Osteoblast (primary cell): ENCODE measurements around the gene DIPK1B. TPM values are rescaled to one million over a fixed set of nuclear protein-coding genes. Genes with fewer than 3 reads are reported as not detected.

Experiments used
- DNase-seq: peaks from one replicate; pipeline ENCODE4 v3.0.0; 2011; ENCODE audit warnings: low spot score, mixed read lengths; ENCODE audit not compliant: insufficient read length; ENCODE audit errors: missing footprints
- H2AFZ ChIP-seq: 2 replicates; pipeline ENCODE4 v1.6.0; 2011; ENCODE audit warnings: mild to moderate bottlenecking, low read length
- H3K27ac ChIP-seq: 2 replicates; pipeline ENCODE4 v1.5.1; 2011; ENCODE audit warnings: mild to moderate bottlenecking, low read depth, low read length, moderate library complexity
- H3K27me3 ChIP-seq: 2 replicates; pipeline ENCODE4 v1.6.0; 2012; ENCODE audit warnings: mild to moderate bottlenecking, control low read depth, inconsistent platforms, low read length, moderate library complexity; ENCODE audit not compliant: insufficient read depth
- H3K36me3 ChIP-seq: 2 replicates; pipeline ENCODE4 v1.5.1; 2011; ENCODE audit warnings: mild to moderate bottlenecking, low read length, control low read depth, moderate library complexity; ENCODE audit not compliant: insufficient read depth
- H3K4me1 ChIP-seq: 2 replicates; pipeline ENCODE4 v1.5.1; 2011; ENCODE audit warnings: mild to moderate bottlenecking, low read length, control low read depth, moderate library complexity; ENCODE audit not compliant: insufficient read depth
- H3K4me2 ChIP-seq: 2 replicates; pipeline ENCODE4 v1.6.0; 2011; ENCODE audit warnings: mild to moderate bottlenecking, low read length; ENCODE audit not compliant: insufficient read depth
- H3K4me3 ChIP-seq: fragments of 200-600 bp; sonication (generic); 3 replicates; pipeline ENCODE4 v1.5.1; 2012; ENCODE audit warnings: mild to moderate bottlenecking, low read length, inconsistent platforms; ENCODE audit not compliant: insufficient read depth
- H3K79me2 ChIP-seq: 2 replicates; pipeline ENCODE4 v1.6.0; 2012; ENCODE audit warnings: mild to moderate bottlenecking, low read length, control low read depth, inconsistent platforms; ENCODE audit not compliant: insufficient read depth
- H3K9me3 ChIP-seq: 2 replicates; pipeline ENCODE4 v1.5.1; 2011; ENCODE audit warnings: low read depth, low read length, control low read depth
- H4K20me1 ChIP-seq: 2 replicates; pipeline ENCODE4 v1.6.0; 2012; ENCODE audit warnings: mild to moderate bottlenecking, low read length, control low read depth; ENCODE audit not compliant: insufficient read depth
- total RNA-seq: library from RNA; depleted of rRNA; stranded (reverse); fragments of >200 nt; gene quantifications from 2 replicates; pipeline ENCODE4 v1.2.3, GENCODE V29; 2012
- TF ChIP-seq, protein P1 (sequence below): IDR thresholded peaks from 2 replicates; pipeline ENCODE4 v1.5.1; 2011; ENCODE audit warnings: mild to moderate bottlenecking, low read depth, low read length, moderate library complexity; ENCODE audit errors: extremely low read depth

DIPK1B gene
- total RNA-seq, 1 donor: not detected

DNA sequence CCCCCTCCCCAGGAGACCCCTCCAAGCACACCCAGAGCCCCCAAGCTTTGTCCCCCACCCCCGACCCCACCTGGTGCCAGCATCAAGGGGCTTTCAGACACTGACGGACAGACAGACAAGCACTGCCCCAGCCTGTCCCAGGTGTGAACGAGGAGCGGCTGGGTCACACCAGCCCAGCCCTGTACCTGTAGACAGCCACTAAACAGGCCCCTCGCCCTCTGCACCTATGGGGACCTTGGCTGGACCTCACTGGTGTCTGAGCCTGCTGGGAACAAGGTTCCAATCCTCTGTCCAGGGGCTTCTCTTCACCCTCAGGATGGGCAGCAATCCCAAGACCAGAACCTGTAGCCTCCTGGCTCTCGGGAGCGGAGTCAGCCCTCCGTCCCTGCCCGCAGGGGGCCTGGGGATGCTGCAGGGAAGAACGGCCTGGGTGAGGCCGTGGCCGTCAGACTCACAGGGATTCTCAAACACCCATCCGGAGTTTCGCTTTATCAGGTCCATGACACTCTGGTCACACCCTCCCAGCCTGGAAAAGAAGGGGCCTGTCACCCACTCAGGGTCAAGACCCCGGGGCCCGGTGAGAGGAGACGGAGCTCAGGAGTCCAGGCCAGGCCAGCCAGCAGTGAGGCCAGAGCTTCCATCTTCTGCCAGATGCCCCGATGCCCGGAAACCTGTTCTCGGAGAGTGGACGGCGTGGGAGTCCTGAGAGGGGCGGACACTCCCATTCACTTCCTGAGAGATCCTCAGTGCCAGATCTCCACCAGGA lies 33.2 kb downstream of the DIPK1B start:
- H2AFZ ChIP-seq: no peak overlapping the region
- H3K27me3 ChIP-seq: peaks cover 28% of the 10 kb centered on the region
- TF ChIP-seq, protein P1, sequence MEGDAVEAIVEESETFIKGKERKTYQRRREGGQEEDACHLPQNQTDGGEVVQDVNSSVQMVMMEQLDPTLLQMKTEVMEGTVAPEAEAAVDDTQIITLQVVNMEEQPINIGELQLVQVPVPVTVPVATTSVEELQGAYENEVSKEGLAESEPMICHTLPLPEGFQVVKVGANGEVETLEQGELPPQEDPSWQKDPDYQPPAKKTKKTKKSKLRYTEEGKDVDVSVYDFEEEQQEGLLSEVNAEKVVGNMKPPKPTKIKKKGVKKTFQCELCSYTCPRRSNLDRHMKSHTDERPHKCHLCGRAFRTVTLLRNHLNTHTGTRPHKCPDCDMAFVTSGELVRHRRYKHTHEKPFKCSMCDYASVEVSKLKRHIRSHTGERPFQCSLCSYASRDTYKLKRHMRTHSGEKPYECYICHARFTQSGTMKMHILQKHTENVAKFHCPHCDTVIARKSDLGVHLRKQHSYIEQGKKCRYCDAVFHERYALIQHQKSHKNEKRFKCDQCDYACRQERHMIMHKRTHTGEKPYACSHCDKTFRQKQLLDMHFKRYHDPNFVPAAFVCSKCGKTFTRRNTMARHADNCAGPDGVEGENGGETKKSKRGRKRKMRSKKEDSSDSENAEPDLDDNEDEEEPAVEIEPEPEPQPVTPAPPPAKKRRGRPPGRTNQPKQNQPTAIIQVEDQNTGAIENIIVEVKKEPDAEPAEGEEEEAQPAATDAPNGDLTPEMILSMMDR: no peak
- no peaks in the 10 kb centered on the region for H3K36me3 ChIP-seq
- no peaks in the 10 kb centered on the region for H3K9me3 ChIP-seq
- H3K27ac ChIP-seq: no peak overlapping the region
- no peaks in the 10 kb centered on the region for H4K20me1 ChIP-seq
- H3K4me1 ChIP-seq: peaks cover 7% of the 10 kb centered on the region
- no peak overlapping the region for H3K4me3 ChIP-seq
- H3K4me2 ChIP-seq: no peak overlapping the region
- no peak for DNase-seq
- H3K79me2 ChIP-seq: no peaks in the 10 kb centered on the region

DNA sequence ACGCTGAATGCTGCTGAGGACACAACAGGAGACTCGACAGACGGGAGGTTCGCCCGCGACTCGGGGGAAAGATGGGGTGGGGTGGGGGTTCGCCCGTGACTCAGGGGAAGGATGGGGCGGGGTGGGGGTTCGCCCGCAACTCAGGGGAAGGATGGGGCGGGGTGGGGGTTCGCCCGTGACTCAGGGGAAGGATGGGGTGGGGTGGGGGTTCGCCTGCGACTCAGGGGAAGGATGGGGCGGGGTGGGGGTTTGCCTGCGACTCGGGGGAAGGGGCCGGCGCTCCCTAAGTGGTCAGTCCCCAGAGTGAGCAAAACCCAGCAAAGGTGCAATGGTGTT lies 33.8 kb downstream of the DIPK1B start:
- Histone ChIP-seq H4K20me1 (no peaks in the 10 kb centered on the region), H3K4me1 (peaks cover 5% of the 10 kb centered on the region), H3K79me2 (no peaks in the 10 kb centered on the region), H3K27ac (no peak overlapping the region), H3K4me2 (no peak overlapping the region), H3K9me3 (no peaks in the 10 kb centered on the region), H3K4me3 (no peak overlapping the region), H2AFZ (no peak overlapping the region), H3K36me3 (no peaks in the 10 kb centered on the region), H3K27me3 (peaks cover 22% of the 10 kb centered on the region)
- TF ChIP-seq, protein P1: no peak
- DNase-seq: no peak

GRCh38 chr9:136746621-136747020 lies 34.2 kb downstream of the DIPK1B start:
- Histone ChIP-seq H3K79me2 (no peaks in the 10 kb centered on the region), H3K4me1 (no peaks in the 10 kb centered on the region), H3K4me3 (no peak overlapping the region), H4K20me1 (no peaks in the 10 kb centered on the region), H3K36me3 (no peaks in the 10 kb centered on the region), H3K27me3 (peaks cover 17% of the 10 kb centered on the region), H2AFZ (no peak overlapping the region), H3K4me2 (no peak overlapping the region), H3K9me3 (no peaks in the 10 kb centered on the region), H3K27ac (no peak overlapping the region)
- TF ChIP-seq, protein P1: no peak
- no peak for DNase-seq

DNA sequence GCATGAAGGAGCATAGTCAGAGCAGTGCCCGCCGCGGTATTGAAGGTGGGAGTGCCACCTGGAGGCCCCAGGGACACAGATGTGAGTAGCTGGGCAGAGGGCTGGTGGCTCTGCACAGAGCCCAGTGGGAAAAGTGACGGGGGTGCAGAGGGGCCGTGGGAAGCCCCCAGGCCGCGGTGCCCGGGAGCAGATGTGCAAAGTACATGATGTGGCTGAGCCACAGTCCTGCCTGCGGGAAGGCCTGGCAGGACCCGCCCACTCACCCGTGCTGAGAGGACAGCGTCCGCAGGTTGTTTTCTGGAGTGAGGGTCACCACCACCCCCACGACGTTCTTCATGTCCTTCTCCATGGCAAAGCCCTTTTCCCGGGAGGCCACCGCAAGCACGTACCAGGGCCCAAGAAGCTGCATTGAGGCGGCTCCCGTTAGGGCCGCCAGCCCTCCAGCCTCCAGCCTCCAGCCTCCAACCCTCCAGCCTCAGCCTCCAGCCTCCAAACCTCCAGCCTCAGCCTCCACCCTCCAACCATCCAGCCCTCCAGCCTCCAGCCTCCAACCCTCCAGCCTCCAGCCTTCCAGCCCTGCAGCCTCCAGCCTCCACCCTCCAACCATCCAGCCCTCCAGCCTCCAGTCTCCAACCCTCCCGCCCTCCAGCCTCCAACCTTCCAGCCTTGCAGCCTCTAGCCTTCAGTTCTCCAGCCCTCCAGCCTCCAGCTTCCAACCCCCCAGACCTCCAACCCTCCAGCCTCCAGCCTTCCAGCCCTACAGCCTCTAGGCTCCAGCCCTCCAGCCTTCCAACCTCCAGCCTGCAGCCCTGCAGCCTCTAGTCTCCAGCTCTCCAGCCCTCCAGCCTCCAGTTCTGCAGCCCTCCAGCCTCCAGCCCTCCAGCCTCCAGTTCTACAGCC lies 35.0 kb downstream of the DIPK1B start:
- TF ChIP-seq, protein P1: no peak
- Histone ChIP-seq H3K4me2 (no peak overlapping the region), H2AFZ (no peak overlapping the region), H3K27me3 (peaks cover 9% of the 10 kb centered on the region), H3K4me1 (no peaks in the 10 kb centered on the region), H3K79me2 (no peaks in the 10 kb centered on the region), H4K20me1 (no peaks in the 10 kb centered on the region), H3K27ac (no peak overlapping the region), H3K4me3 (no peak overlapping the region), H3K9me3 (peaks cover 2% of the 10 kb centered on the region), H3K36me3 (no peaks in the 10 kb centered on the region)
- no peak for DNase-seq
